Sigmoid colon (tissue), 4 donors: Measurements from ENCODE around the gene SH2D2A.

Experiments used
- EP300 ChIP-seq, 4 donors: sonication (generic); formaldehyde crosslinking; IDR thresholded peaks; one replicate each; pipeline ENCODE4 v1.6.1; 2017; ENCODE audit warnings: antibody characterized with exemption in 4 of 4
- POLR2A ChIP-seq, 2 donors: fragments of 450-650 bp; IDR thresholded peaks; one replicate each; pipeline ENCODE4 v1.6.1; 2016; ENCODE audit warnings: antibody characterized with exemption in 2 of 2, mild to moderate bottlenecking in 2 of 2, moderate library complexity in 2 of 2
- POLR2AphosphoS5 ChIP-seq, 4 donors: sonication (generic); formaldehyde crosslinking; IDR thresholded peaks; one replicate each; pipeline ENCODE4 v1.6.1; 2017; ENCODE audit warnings: antibody characterized with exemption in 4 of 4
- TF ChIP-seq, protein P1 (sequence below), 4 experiments: fragments of 450-650 bp in 3 of 4; fragments of 200-600 bp in 1 of 4; IDR thresholded peaks; one replicate each; pipeline ENCODE4 v1.5.1; 2016 to 2019; ENCODE audit warnings: antibody characterized with exemption in 4 of 4, mild to moderate bottlenecking in 3 of 4, moderate library complexity in 2 of 4

DNA sequence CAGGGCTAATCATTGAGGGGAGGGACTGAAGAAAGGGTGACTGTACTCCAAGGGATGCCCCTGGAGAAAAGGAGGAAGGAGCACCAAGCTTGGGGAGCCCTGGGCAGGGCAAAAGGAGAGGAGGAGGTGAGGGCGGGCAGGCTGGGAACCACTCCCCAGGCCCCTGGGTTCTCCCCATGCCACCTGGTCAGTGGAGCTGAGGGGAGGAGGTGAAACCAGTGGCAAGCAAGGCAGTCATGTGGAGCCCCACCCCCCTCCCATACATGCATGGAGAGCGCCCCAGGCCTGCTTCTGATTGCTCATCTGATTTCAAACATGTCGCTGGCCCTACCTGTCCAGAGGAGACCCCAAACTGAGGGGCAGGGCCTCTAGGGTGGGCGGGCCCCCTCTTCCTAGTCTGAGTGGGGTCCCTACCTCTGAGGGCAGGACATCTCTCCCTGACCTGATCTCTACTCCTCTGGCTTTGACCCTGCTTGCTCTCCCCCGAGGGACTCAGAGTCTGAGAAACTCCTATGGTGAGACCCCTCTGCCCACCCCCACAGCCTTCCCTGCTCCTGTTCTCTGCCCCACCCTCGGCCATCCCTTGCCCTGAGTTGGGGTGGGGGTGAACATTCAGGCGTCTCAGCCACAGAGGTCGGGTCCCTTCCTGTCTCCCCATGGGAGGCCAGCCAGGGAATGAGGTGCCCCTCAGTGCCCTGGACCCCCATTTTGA, 23.7 kb upstream of the SH2D2A start:
- TF ChIP-seq POLR2A (IDR thresholded peaks at IDR 0.05) (no peak), POLR2AphosphoS5 (IDR thresholded peaks at IDR 0.05) (no peak), EP300 (IDR thresholded peaks at IDR 0.05) (no peak)
- TF ChIP-seq, protein P1, sequence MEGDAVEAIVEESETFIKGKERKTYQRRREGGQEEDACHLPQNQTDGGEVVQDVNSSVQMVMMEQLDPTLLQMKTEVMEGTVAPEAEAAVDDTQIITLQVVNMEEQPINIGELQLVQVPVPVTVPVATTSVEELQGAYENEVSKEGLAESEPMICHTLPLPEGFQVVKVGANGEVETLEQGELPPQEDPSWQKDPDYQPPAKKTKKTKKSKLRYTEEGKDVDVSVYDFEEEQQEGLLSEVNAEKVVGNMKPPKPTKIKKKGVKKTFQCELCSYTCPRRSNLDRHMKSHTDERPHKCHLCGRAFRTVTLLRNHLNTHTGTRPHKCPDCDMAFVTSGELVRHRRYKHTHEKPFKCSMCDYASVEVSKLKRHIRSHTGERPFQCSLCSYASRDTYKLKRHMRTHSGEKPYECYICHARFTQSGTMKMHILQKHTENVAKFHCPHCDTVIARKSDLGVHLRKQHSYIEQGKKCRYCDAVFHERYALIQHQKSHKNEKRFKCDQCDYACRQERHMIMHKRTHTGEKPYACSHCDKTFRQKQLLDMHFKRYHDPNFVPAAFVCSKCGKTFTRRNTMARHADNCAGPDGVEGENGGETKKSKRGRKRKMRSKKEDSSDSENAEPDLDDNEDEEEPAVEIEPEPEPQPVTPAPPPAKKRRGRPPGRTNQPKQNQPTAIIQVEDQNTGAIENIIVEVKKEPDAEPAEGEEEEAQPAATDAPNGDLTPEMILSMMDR (IDR thresholded peaks at IDR 0.05): no peak
